Loucy (cell line): ENCODE results near the gene IGDCC3.

Experiments used
- EZH2phosphoT487 ChIP-seq: fragments of 200-600 bp; IDR thresholded peaks from 2 replicates; pipeline ENCODE4 v1.6.1; 2018; ENCODE audit warnings: antibody characterized with exemption, mild to moderate bottlenecking, moderate library complexity, borderline replicate concordance
- TF ChIP-seq, protein P1 (sequence below): fragments of 200-600 bp; sonication (generic); conservative IDR thresholded peaks from 2 replicates; pipeline ENCODE4 v1.5.1; 2014; ENCODE audit warnings: mild to moderate bottlenecking, antibody characterized with exemption, low read length

DNA sequence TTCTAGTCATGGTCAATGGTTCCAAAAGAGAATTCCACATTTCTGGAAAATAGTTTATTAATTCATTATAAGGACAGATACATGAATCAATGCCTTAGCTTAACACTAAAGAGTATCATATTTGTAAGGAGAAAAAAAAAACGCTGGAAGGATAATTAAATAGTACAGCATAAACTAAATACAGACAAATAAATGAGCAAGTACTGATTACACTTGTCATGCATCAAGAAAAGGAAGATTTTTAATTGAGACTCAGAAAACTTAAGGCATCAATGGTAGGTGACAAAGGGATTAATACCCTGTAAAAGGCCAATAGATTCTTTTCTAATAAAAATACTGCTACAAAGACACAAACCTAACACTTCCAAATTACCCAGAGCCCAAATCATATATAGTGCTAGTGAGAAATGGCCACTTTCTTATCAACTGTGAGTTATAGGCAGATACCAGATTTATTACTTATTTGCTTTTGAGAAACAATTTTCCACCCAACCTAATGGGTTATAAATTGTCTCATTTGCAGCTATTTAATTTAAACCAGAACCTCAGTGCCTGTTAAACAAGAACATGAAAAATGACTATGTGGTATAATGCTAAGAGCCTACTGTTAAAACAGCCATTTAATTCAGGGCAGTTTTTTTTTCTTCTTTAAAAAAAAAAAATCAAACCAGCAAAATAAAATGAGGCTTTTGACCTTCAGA lies 3.8 kb upstream of the IGDCC3 start:
- TF ChIP-seq, protein P1, sequence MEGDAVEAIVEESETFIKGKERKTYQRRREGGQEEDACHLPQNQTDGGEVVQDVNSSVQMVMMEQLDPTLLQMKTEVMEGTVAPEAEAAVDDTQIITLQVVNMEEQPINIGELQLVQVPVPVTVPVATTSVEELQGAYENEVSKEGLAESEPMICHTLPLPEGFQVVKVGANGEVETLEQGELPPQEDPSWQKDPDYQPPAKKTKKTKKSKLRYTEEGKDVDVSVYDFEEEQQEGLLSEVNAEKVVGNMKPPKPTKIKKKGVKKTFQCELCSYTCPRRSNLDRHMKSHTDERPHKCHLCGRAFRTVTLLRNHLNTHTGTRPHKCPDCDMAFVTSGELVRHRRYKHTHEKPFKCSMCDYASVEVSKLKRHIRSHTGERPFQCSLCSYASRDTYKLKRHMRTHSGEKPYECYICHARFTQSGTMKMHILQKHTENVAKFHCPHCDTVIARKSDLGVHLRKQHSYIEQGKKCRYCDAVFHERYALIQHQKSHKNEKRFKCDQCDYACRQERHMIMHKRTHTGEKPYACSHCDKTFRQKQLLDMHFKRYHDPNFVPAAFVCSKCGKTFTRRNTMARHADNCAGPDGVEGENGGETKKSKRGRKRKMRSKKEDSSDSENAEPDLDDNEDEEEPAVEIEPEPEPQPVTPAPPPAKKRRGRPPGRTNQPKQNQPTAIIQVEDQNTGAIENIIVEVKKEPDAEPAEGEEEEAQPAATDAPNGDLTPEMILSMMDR = no peak
- no peak for TF ChIP-seq EZH2phosphoT487
